Tibial nerve (tissue), 4 donors: ENCODE results near the gene CLIC5. TPM values are rescaled to one million over a fixed set of nuclear protein-coding genes. Genes with fewer than 3 reads are reported as not detected.

Experiments
- DNase-seq, 2 donors: peaks; one replicate each; pipeline ENCODE4 v3.0.0-alpha.2; 2019; ENCODE audit warnings: low spot score in 2 of 2
- H3K27ac ChIP-seq, 4 donors: fragments of 200-600 bp; sonication (generic) in 3 of 4; one replicate each; pipeline ENCODE4 v1.5.1; 2017 to 2019; ENCODE audit warnings: mild to moderate bottlenecking in 1 of 4
- H3K27me3 ChIP-seq, 2 donors: fragments of 200-600 bp; sonication (generic) in 1 of 2; one replicate each; pipeline versions ENCODE4 v1.5.1 to v1.6.0; 2017 to 2019
- H3K36me3 ChIP-seq, 3 donors: fragments of 200-600 bp; sonication (generic); one replicate each; pipeline ENCODE4 v1.5.1; 2018 to 2019
- H3K4me1 ChIP-seq, 4 donors: fragments of 200-600 bp; sonication (generic) in 3 of 4; one replicate each; pipeline ENCODE4 v1.5.1; 2017 to 2019
- H3K4me3 ChIP-seq, 4 donors: fragments of 200-600 bp; sonication (generic) in 3 of 4; one replicate each; pipeline ENCODE4 v1.5.1; 2017 to 2019; ENCODE audit warnings: mild to moderate bottlenecking in 1 of 4, moderate library complexity in 1 of 4
- H3K9me3 ChIP-seq, 4 donors: fragments of 200-600 bp; sonication (generic) in 3 of 4; one replicate each; pipeline ENCODE4 v1.5.1; 2017 to 2019
- EP300 ChIP-seq, 2 donors: sonication (generic); formaldehyde crosslinking; IDR thresholded peaks; one replicate each; pipeline ENCODE4 v1.6.1; 2017; ENCODE audit warnings: antibody characterized with exemption in 2 of 2, mild to moderate bottlenecking in 1 of 2
- POLR2A ChIP-seq, 2 donors: fragments of 450-650 bp; IDR thresholded peaks; one replicate each; pipeline ENCODE4 v1.6.1; 2017; ENCODE audit warnings: antibody characterized with exemption in 2 of 2, mild to moderate bottlenecking in 2 of 2, moderate library complexity in 2 of 2
- WGBS, 2 donors: methylation state at CpG; one replicate each; pipeline ENCODE4 v1.1.5; 2018; 5-methylcytosine and 5-hydroxymethylcytosine counted together
- total RNA-seq, 4 donors: library from RNA; depleted of rRNA; stranded (reverse); fragments of >200 nt; gene quantifications; one replicate each; pipeline ENCODE4 v1.1.0, GENCODE V29; 2016
- TF ChIP-seq, protein P1 (sequence below), 5 experiments: fragments of 200-600 bp in 3 of 5; fragments of 450-650 bp in 2 of 5; sonication (generic) in 3 of 5; IDR thresholded peaks; one replicate each; pipeline ENCODE4 v1.5.1; 2016 to 2019; ENCODE audit warnings: antibody characterized with exemption in 5 of 5, mild to moderate bottlenecking in 3 of 5, moderate library complexity in 2 of 5

The CLIC5 gene
- total RNA-seq, 4 donors from 2014 or later: 6.6 to 47.2 (median 34.8) TPM

DNA sequence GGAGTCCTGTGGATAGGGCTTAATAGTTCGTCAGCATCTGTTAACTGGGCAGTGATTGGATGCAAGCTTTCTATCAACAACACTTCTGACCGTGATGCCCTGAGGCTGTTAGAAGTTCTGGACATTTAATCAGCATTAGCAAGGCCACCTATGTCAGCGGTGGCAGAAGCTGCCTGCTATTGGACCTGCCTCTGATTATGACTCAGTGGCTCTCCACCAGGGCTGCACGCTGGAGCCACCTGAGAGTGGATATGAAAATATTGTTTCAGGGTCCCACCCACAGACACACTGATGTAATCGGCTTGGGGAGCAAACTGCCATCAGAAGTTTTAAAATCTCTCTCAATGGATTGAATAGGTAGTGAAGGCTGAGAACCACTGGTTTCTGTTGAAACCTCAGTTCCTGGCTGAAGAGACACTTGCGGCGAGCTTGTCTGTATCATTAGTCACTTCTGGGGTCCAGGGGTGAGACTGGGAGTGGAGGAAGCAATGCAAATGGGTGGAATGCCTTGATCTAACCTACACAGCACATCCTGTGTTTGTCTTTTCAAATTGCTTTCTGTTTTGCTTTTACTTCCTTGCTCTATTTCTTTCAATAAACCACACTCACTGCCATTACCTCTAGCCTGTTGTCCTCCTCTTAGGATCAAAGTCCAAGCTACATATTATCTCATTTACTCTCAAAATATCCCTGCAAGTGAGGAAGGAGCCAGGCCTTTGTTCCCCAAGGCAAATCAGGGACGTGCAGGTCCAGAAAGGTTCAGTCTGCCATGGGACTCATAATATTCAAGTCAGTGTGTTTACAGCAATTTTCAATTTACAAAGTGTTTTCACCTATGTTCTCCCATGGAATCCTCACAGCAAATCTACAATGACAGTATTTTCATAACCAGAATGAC is 4.2 kb downstream of the CLIC5 start:
- 61 to 64% methylated on average over 7 to 8 of the region's 8 CpGs for WGBS, 2 donors
- H3K27me3 ChIP-seq: peaks cover 0 to 31% of the 10 kb centered on the region in 2 donors
- H3K4me1 ChIP-seq: peaks cover 0 to 24% (median 10%) of the 10 kb centered on the region in 4 donors
- DNase-seq: no peak
- TF ChIP-seq EP300 (IDR thresholded peaks at IDR 0.05) (no peak), POLR2A (IDR thresholded peaks at IDR 0.05) (no peak)
- TF ChIP-seq, protein P1, sequence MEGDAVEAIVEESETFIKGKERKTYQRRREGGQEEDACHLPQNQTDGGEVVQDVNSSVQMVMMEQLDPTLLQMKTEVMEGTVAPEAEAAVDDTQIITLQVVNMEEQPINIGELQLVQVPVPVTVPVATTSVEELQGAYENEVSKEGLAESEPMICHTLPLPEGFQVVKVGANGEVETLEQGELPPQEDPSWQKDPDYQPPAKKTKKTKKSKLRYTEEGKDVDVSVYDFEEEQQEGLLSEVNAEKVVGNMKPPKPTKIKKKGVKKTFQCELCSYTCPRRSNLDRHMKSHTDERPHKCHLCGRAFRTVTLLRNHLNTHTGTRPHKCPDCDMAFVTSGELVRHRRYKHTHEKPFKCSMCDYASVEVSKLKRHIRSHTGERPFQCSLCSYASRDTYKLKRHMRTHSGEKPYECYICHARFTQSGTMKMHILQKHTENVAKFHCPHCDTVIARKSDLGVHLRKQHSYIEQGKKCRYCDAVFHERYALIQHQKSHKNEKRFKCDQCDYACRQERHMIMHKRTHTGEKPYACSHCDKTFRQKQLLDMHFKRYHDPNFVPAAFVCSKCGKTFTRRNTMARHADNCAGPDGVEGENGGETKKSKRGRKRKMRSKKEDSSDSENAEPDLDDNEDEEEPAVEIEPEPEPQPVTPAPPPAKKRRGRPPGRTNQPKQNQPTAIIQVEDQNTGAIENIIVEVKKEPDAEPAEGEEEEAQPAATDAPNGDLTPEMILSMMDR (IDR thresholded peaks at IDR 0.05): no peak
- no peaks in the 10 kb centered on the region for H3K9me3 ChIP-seq
- peak overlapping the region in 3 of 4 donors; percentile 13 to 81 (median 28) for H3K27ac ChIP-seq
- no peaks in the 10 kb centered on the region for H3K36me3 ChIP-seq
- H3K4me3 ChIP-seq: no peak overlapping the region

DNA sequence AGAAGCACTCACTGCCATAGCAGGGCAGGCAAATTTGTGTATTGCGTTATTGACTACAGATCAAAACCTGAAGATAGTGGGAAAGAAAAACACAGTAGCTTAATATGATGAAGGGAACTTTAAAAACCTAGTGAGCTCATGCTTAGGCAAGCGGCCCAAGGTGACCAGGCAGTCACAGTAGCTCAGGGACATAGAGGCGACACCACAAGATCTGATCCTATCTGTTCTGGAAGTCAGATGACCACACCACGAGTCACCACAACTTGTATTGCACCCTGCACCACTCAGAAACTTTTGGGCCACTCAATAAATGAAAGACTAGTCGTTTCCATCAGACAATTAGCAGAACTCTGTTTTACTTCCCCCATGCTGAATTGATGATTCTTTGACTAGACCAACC is 4.9 kb downstream of the CLIC5 start:
- Histone ChIP-seq H3K36me3 (no peaks in the 10 kb centered on the region), H3K27me3 (peaks cover 0 to 25% of the 10 kb centered on the region in 2 donors), H3K4me1 (peaks cover 0 to 20% (median 8%) of the 10 kb centered on the region in 4 donors), H3K9me3 (no peaks in the 10 kb centered on the region), H3K4me3 (no peak overlapping the region), H3K27ac (peak overlapping the region in 1 of 4 donors; percentile 81)
- 83 to 87% methylated on average over 5 of the region's 5 CpGs for WGBS, 2 donors
- TF ChIP-seq, protein P1 (IDR thresholded peaks at IDR 0.05): no peak
- no peak for TF ChIP-seq EP300 (IDR thresholded peaks at IDR 0.05)
- no peak for TF ChIP-seq POLR2A (IDR thresholded peaks at IDR 0.05)
- no peak for DNase-seq

- Histone ChIP-seq H3K27me3 (peaks cover 0 to 20% of the 10 kb centered on the region in 2 donors), H3K4me1 (peaks cover 0 to 20% (median 6%) of the 10 kb centered on the region in 4 donors), H3K27ac (no peak overlapping the region), H3K36me3 (no peaks in the 10 kb centered on the region), H3K4me3 (no peak overlapping the region), H3K9me3 (no peaks in the 10 kb centered on the region)
- TF ChIP-seq POLR2A (IDR thresholded peaks at IDR 0.05): no peak
- no peak for TF ChIP-seq EP300 (IDR thresholded peaks at IDR 0.05)
- TF ChIP-seq, protein P1 (IDR thresholded peaks at IDR 0.05): no peak
- WGBS, 2 donors: 58 to 87% methylated on average over 3 of the region's 3 CpGs
- DNase-seq: no peak
These were observed 5.4 kb downstream of the CLIC5 start for GRCh38 chr6:46010270-46010669.

DNA sequence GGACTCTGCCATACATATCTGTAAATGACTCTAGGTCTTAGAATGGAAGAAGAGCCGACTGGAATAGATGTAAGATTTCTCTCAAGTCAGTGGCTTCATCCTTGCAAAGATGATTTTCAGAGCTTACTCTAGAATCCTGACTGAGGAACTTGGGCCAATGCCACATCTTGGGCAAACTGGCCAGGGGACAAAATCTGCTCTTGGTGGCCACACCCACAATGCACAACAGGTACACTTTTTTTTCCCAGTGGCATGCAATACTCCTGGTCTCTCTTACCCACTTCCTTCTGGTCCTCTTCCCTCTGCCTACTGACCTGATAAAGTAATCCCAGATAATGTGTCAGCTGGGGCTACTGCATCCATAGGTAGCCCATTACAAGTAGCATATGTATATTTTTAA is 13.4 kb downstream of the CLIC5 start:
- H3K27ac ChIP-seq: no peak overlapping the region
- H3K36me3 ChIP-seq: no peaks in the 10 kb centered on the region
- no peak for TF ChIP-seq EP300 (IDR thresholded peaks at IDR 0.05)
- TF ChIP-seq, protein P1 (IDR thresholded peaks at IDR 0.05): no peak
- TF ChIP-seq POLR2A (IDR thresholded peaks at IDR 0.05): no peak
- no peak overlapping the region for H3K4me3 ChIP-seq
- no peaks in the 10 kb centered on the region for H3K9me3 ChIP-seq
- no peak for DNase-seq
- 80 to 83% methylated on average over 1 of the region's 1 CpG for WGBS, 2 donors
- H3K27me3 ChIP-seq: no peaks in the 10 kb centered on the region
- no peaks in the 10 kb centered on the region for H3K4me1 ChIP-seq

DNA sequence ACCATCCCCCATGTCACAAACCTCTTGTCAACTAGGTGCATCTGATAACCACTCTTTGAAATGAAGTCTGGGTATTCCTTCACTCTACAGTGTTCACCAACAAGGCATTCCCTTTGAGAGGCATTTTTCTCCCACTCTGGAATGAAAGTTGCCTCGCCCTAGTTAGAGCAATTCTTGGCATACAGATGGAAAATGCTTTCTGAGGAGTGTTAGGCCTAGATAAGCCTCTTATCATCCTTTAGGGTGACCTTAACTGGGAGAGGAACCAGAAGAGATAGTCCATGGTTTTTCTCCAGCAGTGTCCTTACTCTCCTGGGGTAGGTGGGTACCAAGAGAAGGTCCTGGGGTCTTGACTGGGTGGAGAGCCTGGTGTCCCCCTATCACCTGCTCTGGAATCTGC is 14.8 kb downstream of the CLIC5 start:
- H3K27me3 ChIP-seq: no peaks in the 10 kb centered on the region
- WGBS, 2 donors: 69 to 72% methylated on average over 1 of the region's 1 CpG
- no peak overlapping the region for H3K4me3 ChIP-seq
- H3K36me3 ChIP-seq: no peaks in the 10 kb centered on the region
- no peaks in the 10 kb centered on the region for H3K9me3 ChIP-seq
- DNase-seq: no peak
- no peaks in the 10 kb centered on the region for H3K4me1 ChIP-seq
- no peak overlapping the region for H3K27ac ChIP-seq
- TF ChIP-seq EP300 (IDR thresholded peaks at IDR 0.05): no peak
- TF ChIP-seq, protein P1 (IDR thresholded peaks at IDR 0.05): no peak
- TF ChIP-seq POLR2A (IDR thresholded peaks at IDR 0.05): no peak
